ENCODE results near the gene FCGBP.
"Not testable (repeated sequence)": the region's sequence is repeated elsewhere in the genome, so short reads cannot be mapped to it uniquely, and the experiment has no call there.

The FCGBP gene

DNA sequence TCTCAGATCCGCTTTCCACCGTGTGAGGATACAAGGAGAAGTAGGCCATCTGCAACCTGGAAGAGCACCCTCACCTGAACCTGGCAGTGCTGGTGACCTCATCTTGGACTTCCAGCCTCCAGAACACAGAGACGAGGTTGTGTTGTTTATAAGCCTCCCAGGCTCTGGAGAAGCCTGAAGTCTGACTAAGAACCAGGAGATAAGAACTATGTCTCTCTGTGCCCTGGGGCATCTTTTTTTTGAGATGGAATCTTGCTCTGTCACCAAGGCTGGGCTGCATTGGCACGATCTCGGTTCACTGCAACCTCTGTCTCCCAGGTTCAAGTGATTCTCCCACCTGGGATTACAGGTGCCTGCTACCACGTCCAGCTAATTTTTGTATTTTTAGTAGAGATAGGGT is 14.5 kb downstream of the FCGBP start:
- in situ Hi-C loops (cut with MboI; ENCODE audit: low sequenced_read_pairs), result no loop called here

DNA sequence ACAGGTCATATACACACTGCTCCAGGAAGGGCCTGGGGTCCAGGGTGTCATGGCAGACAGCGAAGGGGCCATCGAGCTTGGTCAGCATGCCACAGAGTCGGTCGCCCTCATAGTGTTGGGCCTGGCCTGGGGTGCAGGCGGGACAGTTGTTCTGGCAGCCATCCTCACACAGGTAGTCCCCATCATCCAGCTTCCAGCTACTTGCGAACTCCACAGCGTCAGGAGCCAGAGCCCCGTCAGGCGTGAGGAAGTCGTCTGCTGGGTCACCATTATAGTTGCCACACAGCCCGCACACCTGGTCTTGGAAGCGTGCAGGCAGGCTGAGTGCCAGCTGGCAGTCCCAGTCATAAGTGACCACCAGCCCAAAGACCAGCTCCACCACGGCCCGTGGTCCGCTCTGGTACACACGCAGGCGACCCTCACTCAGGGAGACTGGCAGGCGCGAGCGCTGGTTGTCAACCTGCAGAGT is 16.2 kb downstream of the FCGBP start:
- in situ Hi-C loops (cut with MboI; ENCODE audit: low sequenced_read_pairs), result no loop called here

DNA sequence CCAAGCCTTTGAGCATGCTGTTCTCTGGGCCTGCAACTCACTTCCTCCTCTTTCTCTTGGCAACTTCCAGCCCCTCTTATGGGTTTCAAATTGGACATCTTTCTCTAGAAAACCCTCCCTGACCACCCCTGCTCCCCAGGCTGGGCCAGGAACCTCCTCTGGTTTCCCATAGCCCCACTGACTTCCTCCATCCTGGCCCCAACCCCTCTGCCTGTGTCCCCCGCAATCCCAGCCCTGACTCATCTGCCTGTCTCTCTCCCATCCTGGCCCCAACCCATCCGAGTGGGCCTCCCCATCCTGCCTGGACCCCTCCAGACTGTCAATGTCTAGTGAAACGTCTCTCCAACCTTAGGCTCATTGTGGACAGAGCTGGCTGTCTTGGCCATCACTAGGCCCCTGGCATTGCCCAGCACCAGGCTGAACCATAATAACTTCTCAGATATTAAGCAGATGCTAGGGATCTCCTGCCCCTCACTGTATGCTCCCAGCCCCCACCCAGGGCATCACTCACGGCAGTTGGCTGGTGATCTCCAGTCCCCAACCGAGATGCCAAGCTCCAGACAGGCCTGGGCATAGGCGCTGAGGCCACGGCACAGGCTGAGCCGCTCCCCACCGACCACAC is 16.8 kb downstream of the FCGBP start:
- in situ Hi-C loops (cut with MboI; ENCODE audit: low sequenced_read_pairs), result no loop called here

DNA sequence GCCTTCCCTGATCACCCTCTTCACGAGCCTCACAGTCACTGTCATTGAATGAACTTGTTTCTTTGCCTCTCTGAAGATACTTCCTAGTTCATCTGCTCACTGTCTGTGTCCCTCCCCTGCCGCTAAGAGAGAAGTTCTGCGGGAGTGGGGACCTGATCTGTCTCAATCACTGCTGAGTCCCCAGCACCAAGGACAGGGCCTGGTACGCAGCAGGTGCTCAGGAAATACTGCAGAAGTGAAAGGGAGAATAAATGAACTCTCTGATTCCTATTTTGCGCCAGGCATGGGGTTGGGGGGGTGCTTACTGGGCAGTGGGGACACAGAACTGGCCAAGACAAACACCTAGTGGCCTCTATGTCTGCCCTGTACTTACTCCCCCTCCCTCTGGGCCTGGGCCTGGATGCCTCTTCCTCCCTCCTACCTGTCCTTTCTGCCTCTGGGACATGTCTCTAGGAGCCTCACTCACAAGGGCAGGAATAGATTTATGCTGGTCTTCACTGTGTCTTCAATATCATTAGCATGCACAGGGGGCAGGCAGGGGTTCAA is 17.5 kb downstream of the FCGBP start:
- in situ Hi-C loops (cut with MboI; ENCODE audit: low sequenced_read_pairs), result no loop called here

DNA sequence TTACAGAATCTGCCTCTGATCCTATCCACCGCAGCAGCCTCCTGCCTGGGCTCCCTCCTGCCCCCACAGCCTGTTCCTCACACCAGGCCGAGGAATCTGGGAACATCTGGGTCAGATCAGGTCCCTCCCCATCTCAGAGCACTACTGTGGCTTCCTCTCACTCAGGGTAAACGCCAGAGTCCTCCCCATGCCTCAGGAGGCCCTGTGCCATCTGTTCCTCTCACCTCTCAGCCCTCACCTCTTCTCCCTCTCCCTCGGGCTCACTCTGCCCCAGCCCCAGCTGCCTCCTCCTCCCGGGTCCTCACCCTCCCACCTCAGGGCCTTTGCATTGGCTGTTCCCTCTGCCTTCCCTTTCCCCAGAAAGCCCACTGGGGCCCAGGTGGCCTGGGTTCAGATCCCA is 18.2 kb downstream of the FCGBP start:
- in situ Hi-C loops (cut with MboI; ENCODE audit: low sequenced_read_pairs), result no loop called here

DNA sequence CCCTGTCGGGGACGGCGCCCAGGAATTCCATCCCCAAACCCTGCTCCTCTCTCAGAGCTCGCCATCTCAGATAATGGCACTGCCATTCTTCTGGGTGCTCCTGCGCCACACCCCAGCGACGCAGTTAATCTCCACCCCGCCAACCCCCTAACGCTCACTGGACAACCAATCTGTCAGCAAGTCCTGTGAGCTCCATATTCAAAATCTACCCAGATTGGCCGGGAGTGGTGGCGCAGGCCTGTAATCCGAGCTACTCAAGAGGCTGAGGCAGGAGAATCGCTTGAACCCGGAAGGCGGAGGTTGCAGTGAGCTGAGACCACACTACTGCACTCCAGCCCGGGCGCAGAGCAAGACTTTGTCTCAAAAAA is 18.6 kb downstream of the FCGBP start:
- in situ Hi-C loops (cut with MboI; ENCODE audit: low sequenced_read_pairs), result no loop called here

DNA sequence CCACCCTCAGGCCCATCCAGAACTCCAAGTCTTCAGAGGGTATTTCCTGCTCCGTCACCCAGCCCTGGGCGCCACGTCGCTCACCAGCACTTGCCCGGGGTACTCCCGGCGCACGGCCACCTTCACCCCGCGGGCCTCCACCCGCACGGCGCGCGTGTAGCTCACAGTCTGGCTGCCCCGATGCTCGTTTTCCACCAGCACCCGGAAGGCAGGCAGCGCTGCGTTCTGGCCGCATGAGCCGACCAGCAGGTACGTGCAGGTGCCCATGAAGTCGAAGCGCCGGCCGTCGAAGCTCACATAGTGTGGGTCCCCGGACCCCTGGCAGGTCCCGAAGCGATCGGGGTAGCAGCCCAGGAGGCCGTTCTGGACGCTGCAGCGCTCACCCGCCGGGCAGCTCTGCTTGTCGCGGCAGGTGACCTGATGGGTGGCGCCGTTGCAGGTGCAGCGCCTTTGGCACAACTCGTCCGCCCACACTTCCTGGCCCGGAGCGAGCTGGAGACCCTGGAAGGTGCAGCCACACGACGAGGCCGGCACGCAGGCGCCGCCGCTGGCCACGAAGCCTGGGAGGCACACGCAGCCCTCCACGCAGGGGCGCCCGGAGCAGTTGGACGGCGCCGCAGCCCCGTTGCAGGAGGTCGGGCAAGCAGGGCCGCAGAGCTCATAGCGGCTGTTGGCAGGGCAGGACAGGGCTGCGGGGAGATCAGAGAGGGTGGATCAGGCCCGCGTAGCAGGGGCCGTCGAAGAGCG is 19.2 kb downstream of the FCGBP start:
- in situ Hi-C loops (cut with MboI; ENCODE audit: low sequenced_read_pairs), result no loop called here

DNA sequence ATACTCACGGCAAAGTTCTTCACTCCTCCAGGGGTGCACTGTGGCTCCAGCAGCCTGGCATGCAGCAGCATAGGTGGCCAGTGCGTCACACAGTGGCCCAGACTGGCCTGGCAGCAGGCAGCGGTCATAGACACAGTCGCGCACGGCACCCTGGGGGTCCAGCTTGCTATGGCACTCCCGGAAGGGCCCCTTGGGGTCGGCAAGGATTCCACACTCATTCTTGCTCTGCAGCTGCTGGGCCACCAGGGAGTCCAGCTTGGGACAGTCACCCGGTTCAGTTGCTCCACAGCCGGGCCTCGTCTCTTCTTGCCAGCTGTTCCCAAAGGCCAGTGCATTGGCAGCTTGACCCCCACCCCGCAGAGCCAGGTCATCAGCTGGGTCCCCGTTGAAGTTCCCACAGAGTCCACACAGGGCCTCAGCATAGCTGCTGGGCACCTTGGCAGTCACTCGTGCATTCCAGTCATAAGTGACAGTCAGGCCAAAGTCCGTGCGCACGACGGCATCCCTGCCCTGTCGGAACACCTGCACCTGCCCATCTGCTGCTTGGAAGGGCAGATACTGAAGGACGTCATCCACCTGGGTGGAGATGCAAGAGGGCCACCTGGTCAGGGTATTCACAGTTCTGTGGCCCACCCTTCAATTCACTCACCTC is 20.6 kb downstream of the FCGBP start:
- in situ Hi-C loops (cut with MboI; ENCODE audit: low sequenced_read_pairs), result no loop called here

DNA sequence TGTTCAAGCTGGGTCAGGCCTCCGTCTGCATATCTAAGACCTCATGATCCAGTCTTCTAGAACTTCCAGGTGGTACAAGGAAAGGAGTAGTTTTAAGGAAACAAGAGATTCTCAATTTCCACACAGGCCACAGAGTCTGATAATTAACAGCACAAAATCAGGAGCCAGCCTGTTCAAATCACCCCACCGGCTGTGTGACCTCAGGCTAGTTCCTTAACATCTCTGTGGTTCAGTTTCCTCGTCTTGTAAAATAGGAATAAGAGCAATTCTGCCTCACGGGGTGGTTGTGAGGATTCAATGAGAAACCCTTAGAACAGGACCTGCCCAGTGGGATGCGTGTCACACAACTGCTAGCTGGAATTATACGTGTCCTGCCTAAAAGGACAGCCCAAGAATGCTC is 25.6 kb downstream of the FCGBP start:
- in situ Hi-C loops (cut with MboI; ENCODE audit: low sequenced_read_pairs), result no loop called here

DNA sequence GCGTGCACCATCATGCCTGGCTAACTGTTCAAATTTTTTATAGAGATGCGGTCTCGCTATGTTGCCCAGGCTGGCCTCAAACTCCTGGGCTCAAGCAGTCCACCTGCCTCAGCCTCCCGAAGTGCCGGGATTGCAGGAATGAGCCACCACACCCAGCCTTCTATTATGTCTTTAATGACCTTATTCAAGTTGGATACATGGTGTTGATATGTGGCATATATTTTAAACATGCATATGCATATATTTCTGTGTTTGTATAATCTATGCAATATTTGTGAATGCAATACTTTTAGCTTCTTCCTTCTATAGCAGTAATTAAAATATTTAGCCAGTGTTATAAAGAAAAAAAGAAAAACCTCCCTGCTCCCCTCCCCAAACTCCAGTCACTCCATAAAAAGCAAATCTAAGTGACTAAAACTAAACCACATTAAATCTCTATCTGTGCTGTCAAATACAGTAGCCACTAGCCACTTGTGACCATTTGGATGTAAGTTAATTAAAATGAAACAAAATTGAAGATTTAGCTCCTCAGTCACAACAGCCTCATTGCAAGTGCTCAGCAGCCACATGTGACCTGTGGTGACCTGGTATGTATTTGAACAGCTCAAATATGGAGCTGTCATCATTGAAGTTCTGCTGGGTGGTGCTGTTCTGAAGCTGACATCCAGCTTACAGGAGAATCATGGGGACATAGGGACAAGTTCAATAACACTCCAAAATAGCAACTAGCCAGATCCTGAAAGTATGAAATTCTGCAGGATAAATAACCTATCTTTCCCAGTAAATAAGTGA is 27.4 kb downstream of the FCGBP start:
- in situ Hi-C loops (cut with MboI; ENCODE audit: low sequenced_read_pairs), result no loop called here

DNA sequence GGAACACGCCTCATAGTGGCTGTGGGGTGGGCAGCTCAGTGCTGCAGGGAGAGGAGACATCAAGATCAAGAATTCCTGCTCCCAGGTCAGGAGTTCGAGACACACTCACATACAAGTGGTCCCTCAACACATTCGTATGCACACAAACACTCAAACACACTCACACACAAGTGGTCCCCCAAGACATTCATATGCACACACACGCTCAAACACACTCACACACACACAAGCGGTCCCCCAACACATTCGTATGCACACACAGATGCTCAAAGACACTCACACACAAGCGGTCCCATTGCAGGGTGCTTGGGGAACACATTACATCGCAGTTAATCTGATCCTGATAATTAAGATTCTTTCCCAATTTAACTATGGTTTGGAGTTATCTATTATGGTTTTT is 28.2 kb downstream of the FCGBP start:
- in situ Hi-C loops (cut with MboI; ENCODE audit: low sequenced_read_pairs), result no loop called here

DNA sequence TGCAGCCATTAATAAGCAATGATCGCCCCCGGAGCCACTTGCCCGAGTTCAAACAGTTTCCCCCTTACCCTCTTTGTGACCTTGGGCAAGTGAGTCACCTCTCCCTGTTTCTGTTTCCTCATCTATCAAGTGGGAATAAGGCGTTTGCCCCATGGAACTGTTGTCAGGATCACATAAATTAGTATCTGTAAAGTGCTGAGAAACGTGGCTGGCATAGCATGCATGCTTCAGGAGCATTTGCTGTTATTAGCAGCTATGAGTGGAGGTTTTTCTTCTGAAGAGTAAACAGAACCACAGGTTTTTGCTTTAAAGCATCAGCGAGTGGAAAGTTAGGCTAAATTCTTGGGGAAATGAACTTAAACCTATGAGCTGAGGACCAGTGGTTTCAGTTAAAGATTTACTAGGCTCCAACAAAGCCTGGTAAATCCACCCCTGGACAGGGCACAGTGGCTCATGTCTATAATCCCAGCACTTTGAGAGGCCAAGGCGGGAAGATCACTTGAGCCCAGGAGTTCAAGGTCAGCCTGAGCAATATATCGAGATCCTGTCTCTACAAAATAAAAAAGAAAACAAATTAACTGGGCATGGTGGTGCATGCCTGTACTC is 30.8 kb downstream of the FCGBP start:
- in situ Hi-C loops (cut with MboI; ENCODE audit: low sequenced_read_pairs), result not testable (repeated sequence)

DNA sequence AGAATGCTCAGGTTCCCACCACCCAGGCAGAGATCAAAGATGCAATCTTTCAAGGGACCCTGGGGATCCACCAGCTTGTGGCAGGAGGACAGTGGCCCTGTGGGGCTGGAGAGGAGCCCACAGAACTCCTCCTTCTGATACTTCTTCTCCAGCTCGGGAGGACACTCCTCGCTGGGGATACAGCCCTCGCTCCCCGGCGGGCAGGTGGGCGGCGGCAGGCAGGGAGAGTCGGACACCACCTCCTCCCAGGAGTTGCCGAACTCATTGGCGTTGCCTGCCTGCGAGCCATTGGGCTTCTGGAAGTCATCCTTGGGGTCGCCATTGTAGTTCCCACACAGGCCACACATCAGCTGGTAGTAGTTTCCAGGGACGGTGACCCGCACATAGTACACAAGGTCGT is 32.1 kb downstream of the FCGBP start:
- in situ Hi-C loops (cut with MboI; ENCODE audit: low sequenced_read_pairs), result not testable (repeated sequence)

DNA sequence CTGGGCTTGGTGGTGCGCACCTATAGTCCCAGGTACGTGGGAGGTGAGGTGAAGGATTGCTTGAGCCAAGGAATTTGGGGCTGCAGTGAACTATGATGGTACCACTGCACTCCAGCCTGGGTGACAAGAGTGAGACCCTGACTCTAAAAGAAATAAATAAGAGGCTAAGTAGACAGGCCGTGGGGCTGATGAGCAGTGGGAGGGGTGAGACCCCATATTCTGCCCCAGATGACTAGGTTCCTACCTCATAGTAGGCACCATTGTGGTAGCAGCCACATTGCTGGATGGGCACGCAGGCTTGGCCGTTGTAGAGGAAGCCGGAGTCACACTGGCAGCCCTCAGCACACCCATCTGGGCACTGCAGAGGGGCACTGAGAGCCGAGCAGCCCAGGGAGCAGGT is 32.8 kb downstream of the FCGBP start:
- in situ Hi-C loops (cut with MboI; ENCODE audit: low sequenced_read_pairs), result not testable (repeated sequence)

DNA sequence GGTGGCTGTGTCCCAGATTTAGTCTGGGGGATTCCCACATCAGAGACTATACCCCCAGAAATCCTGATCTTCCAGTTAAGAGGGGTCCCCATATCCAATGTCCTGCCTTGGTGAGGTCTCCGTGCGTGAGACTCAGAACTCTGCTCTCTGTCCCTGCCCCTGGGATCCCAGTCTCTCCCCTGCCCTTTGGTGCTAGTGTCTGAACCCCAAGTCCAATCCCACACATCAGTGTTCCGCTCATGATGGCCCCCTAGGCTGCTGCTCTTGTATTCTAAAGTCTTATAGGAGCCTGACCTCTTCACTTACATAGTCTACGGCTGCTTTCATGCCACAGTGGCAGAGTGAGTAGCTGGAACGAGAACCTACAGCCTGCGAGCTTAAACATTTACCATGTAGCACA is 35.6 kb downstream of the FCGBP start:
- in situ Hi-C loops (cut with MboI; ENCODE audit: low sequenced_read_pairs), result not testable (repeated sequence)

DNA sequence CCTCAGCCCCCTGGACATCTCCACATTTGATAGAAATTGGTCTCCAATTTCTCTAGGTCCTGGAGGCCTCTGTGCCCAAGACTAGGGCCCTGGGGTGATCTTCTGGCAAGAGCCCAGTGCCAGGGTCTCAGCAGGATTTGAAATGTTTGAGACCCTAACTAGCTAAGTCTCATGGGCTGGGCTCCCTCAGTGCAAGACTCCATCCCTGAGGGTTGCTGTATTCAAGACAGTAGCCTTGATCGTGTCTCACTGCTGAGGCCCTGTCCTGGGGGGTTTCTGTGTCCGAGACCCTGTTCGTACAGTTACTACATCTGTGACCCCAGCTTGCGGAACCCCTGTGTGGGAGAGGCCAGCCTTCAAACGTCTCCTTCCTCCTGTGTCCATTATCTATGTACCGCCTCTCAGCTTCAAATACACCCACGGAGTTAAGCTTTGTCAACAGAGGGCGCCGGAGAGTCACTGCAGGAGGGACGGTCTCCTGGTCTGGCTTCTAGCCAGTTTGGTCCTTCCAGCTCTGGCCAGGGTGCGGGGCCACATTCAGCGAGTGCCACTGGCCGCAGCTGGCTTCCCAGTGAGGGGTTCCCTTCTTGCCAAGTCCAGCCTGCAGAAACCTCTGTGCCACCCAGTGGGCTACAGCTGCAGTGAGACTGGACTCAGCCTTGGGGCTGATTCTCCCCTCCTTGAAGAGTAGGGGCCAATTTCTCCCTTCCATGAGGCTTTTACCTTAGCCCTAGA is 36.8 kb downstream of the FCGBP start:
- in situ Hi-C loops (cut with MboI; ENCODE audit: low sequenced_read_pairs), result not testable (repeated sequence)

DNA sequence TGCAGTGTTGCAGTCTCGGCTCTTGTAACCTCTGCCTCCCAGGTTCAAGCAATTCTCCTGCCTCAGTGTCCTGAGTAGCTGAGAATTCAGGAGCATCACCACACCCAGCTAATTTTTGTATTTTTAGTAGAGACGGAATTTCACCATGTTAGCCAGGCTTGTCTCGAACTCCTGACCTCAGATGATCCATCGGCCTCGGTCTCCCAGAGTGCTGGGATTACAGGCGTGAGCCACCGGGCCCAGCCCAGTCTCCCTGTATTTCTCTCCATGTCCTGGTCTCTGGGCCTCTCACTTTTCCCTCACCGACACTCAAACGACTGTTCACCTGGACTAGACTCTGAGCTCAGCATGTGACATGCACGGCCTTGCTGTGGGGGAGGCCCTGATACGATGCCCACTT is 39.3 kb downstream of the FCGBP start:
- in situ Hi-C loops (cut with MboI; ENCODE audit: low sequenced_read_pairs), result not testable (repeated sequence)

DNA sequence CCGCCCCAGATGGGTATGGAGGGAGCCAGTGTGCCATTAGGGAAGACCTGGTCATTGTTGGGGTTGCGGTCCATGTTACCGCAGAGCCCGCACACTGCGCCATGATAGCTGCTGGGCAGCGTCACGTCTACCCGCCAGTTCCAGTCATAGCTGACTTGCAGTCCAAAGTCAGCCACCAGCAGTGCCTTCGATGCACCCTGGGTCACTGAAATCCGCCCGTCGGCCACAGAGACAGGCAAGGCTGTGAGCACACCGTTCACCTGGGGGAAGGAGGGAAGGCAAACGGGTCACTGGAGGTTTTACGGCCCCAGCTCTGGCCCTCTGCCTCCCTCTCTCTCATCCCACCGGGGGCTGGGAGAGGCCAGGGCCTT is 40.2 kb downstream of the FCGBP start:
- in situ Hi-C loops (cut with MboI; ENCODE audit: low sequenced_read_pairs), result not testable (repeated sequence)

DNA sequence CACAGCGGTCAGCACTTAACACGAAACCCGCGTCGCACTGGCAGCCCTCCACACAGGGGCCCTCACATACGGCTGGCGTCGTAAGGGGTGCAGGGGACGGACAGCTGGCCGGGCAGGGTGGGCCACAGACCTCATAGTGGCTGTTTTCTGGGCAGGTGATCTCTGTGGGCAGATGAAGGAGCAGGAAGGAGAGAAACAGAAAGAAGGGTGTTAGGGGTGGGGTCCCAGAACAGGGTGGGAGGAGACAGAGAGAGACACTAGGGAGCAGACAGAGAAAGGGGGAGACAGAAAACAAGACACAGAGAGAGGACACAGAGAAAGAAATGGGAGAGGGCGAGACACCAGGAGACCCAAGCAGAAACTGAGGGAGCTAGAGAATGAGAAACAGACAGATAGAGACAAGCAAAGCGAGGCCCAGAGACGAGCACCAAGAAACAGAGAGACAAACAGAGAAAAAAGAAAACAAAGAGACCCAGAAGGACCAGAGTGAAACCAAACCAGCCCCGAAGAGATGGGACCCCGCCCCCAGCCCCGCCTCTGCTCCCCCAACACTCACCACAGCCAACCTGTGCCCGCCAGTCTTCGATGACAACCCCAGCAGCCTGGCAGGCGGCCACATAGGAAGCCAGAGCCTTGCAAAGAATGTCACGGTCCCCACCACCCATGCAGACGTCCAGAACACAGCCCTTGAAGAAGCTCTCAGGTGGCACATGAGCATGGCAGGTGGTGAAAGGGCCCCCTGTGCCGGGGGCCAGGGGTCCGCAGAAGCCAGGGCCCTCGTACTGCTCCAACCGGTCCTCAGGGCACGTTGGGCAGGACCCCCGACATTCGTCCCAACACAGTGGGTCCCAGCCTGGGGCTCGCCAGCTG is 40.8 kb downstream of the FCGBP start:
- in situ Hi-C loops (cut with MboI; ENCODE audit: low sequenced_read_pairs), result not testable (repeated sequence)
